ENCODE results near the gene WIZ. TPM values are rescaled to one million over a fixed set of nuclear protein-coding genes. Genes with fewer than 3 reads are reported as not detected.
A peak's percentile ranks its signal among the peaks of the same experiment; 100 is the strongest.

WIZ gene
- total and polyA plus RNA-seq, 9 of the 15 experiments (the other 6 are each of a cell fraction or from before 2014, with no cell fraction given), result 0.06 to 37.5 (median 4.8) TPM

- TF ChIP-seq ZHX1 (conservative IDR thresholded peaks at IDR 0.05; ENCODE audit: low read length) (no peak), ZNF449 (CRISPR knock-in tag; IDR thresholded peaks at IDR 0.05) (no peak), POLR2A (conservative IDR thresholded peaks at IDR 0.05) (peak; percentile 51), ZNF395 (CRISPR knock-in tag; IDR thresholded peaks at IDR 0.05) (peak; percentile 60; the same call in 1 of the 2 replicates), MTA2 (IDR thresholded peaks at IDR 0.05; ENCODE audit: low read depth) (no peak), IRF2 (CRISPR knock-in tag; IDR thresholded peaks at IDR 0.05) (0 out of 2 replicates have a peak, but pooled peaks have one; percentile 49), ATF6 (CRISPR knock-in tag; IDR thresholded peaks at IDR 0.05) (no peak), STAT6 (CRISPR knock-in tag; IDR thresholded peaks at IDR 0.05) (no peak), ZBTB49 (CRISPR knock-in tag; IDR thresholded peaks at IDR 0.05; ENCODE audit: borderline replicate concordance) (no peak), ZNF41 (CRISPR knock-in tag; conservative IDR thresholded peaks at IDR 0.05) (no peak), PRPF4 (IDR thresholded peaks at IDR 0.05; ENCODE audit: insufficient read depth, low read depth, low read length, poor library complexity, severe bottlenecking) (no peak), FOXA1 (IDR thresholded peaks at IDR 0.05; ENCODE audit: borderline replicate concordance) (no peak), SUPT5H (IDR thresholded peaks at IDR 0.05) (no peak), POLR3A (IDR thresholded peaks at IDR 0.05; ENCODE audit: borderline replicate concordance, extremely low read depth, insufficient read depth, insufficient read length) (no peak), SPI1 (IDR thresholded peaks at IDR 0.05; ENCODE audit: borderline replicate concordance, low read depth, low read length) (no peak)
Observed at GRCh38 chr19:15378534-15379082, 71.1 kb downstream of the WIZ start (continued).

Data from K562 (cell line).